ENCODE data around the gene FGF14.

Gene FGF14

DNA sequence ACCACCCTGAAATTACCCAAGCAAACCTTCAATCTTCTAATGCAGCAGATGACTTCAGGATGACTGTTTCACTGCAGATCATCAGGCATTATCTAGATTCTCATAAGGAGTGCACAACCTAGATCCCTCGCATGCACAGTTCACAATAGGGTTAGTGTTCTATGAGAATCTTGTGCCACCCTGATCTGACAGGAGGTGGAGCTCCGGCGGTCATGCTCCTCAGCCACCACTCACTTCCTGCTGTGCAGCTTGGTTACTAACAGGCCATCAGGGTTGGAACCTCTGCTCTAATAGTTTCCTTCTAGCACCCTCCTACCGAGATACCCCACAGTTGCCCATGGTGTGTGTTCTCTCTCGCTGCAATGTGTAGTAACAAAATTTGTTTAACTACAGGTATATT, 442.8 kb downstream of the FGF14 start:
- no peak for DNase-seq (ENCODE audit: low read depth, low spot score)
- H3K27ac ChIP-seq: no peak overlapping the region

DNA sequence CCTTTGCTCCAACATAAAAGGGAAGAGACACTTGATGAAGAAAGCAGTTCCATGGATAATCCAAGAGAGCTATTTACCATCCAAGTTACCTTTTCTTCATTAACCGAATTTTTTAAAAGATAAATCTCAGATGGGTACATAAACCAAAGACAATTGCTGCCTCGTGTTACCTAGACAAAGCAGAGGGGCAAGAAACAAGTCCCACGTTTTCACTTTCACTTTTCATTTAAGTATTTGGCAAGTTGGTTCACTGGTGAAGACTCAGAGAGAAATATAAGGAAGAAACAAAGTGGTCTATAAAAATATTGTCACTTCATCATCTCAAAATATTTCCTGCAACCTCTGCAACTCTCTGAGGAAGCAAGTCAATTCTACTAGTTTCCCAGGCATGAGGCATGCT, 446.1 kb downstream of the FGF14 start:
- no peak for DNase-seq (ENCODE audit: low read depth, low spot score)
- no peak overlapping the region for H3K27ac ChIP-seq

DNA sequence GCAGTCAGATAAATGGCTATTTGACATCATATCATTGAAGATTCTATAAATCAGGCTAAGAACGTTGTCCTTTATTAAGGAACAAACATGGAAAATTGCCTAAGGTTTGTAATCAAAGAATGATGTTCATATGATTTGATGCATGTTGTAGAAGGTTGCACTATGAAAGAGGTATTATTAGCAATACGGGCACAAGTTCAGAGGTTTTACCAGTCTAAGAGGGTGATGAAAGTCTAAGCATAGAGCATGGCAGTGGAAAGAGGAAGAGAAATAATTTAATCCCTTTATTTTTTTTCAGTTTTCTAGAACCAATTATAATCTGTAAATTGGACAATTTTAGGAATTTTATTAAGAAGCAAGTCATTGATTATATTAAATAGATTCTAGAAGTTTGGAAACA, 450.7 kb downstream of the FGF14 start:
- no peak for DNase-seq (ENCODE audit: low read depth, low spot score)

DNA sequence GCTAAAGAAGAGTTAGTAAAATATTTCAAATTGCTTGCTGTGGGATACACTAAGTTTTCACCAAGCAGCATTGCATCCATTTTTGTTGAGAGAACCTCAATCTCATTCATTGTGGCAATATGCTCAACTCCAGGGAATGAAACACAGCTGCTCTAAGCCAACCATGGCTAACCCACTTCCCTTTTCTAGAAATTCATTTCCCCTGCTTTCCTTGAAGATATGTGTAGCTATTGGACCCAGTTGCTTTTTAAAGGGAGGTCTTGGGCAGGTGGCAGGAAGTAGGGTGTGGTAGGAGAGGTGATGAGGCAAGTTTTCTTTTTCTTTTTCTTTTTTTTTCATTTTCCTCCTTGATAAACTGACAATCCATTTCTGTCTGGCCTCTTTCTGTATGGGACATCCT, 452.2 kb downstream of the FGF14 start:
- no peak for DNase-seq (ENCODE audit: low read depth, low spot score)
- no peak overlapping the region for H3K27ac ChIP-seq

More for the DNA sequence above, 450.7 kb downstream of the FGF14 start:
- H3K27ac ChIP-seq: no peak overlapping the region

DNA sequence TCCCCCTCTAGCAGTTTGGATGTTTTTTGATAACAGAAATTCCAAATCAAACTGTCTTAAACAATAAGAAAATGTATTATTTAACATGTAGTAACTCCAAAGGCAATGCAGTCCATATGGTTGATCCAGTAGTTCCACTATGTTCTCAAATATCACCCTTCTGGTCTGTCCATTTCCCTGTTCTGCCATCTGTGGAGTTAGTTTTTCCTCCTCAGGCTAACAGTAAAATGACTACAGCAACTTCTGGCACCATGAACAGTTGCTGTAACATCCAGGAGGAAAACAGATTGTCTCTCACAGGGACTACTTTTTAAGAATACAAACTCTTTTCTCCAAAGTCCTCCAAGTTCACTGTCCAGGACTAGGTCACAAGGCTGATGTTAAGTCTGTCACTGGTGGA, 455.4 kb downstream of the FGF14 start:
- DNase-seq (ENCODE audit: low read depth, low spot score): no peak
- no peak overlapping the region for H3K27ac ChIP-seq

DNA sequence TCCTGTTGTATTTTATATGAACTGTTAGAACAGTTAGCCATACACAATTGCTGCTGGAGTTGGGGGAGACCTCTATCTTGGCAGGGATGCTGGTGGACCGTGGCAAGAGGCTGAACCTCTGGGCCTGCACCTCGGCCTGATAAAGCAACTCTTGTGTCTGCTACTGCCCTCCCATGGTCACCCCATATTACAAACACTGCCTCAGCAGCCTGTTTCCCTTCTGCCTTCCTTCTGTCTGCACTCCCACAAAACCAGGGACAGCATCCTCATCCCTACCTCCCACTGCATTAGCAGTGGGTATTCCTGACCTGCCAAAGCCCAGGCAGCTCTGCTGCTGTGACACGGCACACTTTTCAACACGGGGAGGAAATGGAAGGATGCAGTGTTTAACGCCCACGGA, 456.4 kb downstream of the FGF14 start:
- DNase-seq (ENCODE audit: low read depth, low spot score): no peak

DNA sequence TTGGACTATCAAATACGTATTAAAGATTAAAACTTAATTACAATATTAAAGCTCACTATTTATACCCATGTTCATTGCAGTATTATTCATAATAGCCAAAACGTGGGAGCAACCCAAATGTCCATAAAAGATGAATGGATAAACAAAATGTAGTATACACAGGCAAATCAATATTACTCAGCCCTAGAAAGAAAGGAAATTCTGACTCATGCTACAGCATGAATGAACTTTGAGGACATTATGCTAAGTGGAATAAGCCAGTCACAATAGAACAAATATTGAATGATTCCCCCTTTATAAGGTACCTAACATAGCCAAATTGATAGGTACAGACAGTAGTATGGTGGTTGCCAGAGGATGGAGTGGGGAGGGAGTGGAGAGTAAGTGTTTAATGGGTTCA, 457.3 kb downstream of the FGF14 start:
- no peak overlapping the region for H3K27ac ChIP-seq
- DNase-seq (ENCODE audit: low read depth, low spot score): no peak

More for the DNA sequence above, 456.4 kb downstream of the FGF14 start:
- no peak overlapping the region for H3K27ac ChIP-seq

DNA sequence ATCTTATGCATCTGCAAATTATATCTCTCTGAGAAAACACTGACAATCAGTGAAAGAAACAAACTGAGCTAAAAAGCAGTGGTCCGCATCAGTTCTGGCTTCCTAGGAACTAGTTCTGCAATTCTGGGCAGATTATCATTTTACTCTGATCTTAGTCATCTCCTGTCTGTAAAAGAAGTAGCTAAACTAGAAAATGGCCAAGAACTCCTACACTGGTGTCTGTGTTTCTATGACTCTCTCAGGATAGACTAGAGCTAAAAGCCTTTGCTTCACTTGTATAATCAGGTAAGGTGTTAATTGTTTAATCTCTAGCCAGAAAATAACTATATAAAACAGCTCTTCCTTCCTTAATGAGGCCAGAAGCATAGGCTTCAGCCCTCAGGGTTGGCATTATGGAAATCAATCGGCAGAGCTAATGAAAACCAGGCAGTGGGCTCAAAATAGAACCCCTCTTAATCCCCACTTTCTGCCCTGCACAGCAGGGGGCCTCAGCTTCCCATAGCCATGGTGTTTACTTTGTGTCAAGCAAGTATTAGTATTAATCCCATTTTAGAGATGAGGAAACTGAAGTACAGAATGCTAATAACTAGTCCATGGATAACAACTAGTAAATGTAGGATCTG, 459.2 kb downstream of the FGF14 start:
- no peak for DNase-seq (ENCODE audit: low read depth, low spot score)
- H3K27ac ChIP-seq: no peak overlapping the region

DNA sequence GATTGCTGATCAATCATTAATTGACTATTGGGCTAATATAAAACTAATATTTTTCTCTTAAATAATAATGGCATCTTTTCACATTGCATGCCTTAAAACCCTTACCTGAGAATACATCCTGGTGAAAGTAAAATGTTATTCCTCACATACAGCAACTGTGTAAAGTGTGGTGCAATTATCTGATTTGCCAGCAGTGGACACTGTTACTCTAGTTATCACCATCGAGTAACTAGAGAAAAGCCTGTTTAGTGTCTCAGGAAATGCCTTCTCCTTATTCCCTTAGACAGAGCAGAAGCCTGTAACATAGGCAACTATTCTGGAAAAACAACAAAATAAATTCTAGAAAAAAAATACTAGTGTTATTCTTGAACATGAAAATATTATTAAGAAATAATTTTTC, 459.8 kb downstream of the FGF14 start:
- no peak overlapping the region for H3K27ac ChIP-seq
- no peak for DNase-seq (ENCODE audit: low read depth, low spot score)

DNA sequence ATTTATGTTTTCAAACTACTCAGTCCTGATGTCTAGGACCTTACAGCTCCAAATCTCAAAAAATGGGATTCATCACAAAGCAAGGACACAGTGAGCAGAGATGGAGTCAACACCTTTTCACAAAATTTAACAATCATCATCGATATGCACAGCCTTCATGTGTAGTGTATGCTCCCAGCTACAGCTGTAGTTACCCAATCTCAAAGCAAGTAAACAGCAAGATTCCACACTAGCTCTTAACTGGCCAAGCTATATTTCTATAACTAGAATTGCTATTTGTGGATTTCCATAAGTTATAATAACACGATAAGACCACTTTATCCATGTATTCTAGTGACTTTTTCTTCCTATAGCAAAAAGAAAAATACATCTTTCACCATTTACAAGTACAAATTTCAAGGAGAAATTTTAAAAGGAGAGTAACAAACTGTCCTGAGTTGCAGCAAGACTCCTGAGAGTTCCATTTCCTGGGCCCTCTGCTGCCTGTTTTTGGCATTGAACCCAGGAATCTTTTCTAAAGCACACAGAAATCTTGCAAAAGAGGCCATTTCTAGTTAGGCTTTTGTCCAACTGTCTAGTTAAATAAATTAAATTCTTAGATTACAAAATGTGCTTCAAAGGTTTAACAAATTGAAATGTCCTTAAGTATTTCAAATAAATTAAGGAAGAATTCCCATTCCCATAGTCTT, 460.6 kb downstream of the FGF14 start:
- no peak for DNase-seq (ENCODE audit: low read depth, low spot score)
- H3K27ac ChIP-seq: no peak overlapping the region

DNA sequence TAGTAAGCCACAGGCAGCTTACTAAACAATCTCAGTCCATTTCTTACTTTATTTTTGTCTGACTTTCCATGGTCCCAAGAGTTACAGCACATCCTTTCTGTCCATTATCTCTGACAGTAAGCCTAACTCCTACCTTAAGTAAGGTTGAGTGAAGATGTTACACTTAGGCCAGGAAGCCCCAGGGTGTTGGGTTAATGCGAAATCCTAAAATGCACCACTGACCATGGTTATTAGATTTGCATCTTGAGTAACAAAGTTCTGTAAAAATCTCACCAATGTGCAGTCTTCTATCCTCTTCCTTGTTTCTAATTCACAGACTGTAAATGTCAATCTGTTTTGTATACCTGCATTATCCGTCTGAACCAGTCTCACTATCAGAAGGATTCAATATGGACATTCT, 462.5 kb downstream of the FGF14 start:
- DNase-seq (ENCODE audit: low read depth, low spot score): no peak
- H3K27ac ChIP-seq: no peak overlapping the region

DNA sequence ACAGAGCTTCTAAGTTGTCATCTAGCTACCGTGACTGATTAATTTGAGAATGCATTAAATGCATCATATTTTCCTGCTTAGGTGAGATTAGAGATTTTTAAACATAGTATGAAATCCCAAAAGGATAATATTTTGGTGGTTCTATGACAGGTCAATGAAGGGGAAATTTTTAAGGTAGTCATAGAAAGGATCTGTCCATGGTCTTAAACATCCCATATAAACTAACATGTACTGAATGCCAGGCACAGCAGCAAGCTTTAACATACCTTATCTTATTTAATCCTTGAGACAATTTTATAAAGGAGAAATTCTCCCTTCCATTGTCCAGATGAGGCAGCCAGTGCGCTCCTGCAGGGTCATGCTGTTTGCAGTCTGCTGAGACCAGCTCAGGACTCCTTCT, 466.0 kb downstream of the FGF14 start:
- no peak overlapping the region for H3K27ac ChIP-seq
- no peak for DNase-seq (ENCODE audit: low read depth, low spot score)

DNA sequence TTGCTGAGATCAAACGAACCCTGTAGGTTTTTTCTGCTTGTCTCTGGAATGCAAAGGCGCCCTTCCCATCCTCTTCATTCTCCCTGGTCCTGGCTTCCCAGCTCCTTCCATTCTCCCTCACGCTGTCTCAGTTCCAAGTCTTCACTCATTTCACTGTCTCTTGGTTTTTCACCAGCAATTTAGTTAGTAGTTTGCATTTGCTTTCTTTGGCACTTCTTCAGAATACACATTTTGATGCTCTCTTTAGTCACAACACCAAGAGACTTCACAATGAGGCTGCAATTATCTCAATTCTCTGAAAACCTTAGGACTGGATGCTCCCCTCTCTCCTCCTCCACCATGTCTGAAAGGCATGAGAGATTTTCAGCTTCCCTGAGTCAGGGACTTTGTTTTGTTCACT, 470.7 kb downstream of the FGF14 start:
- DNase-seq (ENCODE audit: low read depth, low spot score): no peak

DNA sequence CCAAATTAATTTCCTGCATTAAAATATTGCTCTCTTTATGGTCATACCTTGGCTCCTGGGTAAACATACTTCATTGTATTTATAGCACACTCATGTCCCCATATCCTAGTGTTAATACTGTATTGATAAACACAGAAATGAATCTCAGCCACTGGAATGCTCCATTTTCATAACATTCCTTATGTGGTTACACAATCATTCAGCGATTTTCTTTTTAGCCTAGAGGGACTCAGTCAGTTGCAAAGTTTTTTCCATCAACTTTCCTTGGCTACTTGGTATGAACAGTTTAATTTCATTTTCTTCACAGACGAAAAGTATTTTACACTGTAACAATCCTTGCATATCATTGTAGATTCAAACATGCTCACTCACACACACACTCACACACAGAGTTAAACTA, 471.5 kb downstream of the FGF14 start:
- no peak for DNase-seq (ENCODE audit: low read depth, low spot score)
- H3K27ac ChIP-seq: no peak overlapping the region

More for the DNA sequence above, 470.7 kb downstream of the FGF14 start:
- no peak overlapping the region for H3K27ac ChIP-seq

DNA sequence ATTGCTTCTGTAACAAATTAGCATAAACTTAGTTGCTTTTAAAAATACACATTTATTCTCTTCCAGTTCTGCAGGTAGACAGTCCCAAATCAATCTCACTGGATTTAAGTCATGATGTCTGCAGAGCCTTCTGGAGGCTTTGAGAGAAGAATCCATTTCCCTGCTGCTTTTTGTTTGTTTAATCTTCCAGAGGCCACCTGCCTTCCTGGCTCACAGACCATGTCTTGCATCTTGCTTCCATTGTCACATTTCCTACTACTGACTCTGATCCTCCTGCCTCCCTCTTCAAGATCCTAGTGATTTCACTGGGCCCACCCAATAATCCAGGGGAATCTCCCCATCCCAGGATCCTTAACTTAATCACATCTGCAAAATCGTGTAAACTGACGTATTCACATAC, 476.1 kb downstream of the FGF14 start:
- no peak overlapping the region for H3K27ac ChIP-seq
- DNase-seq (ENCODE audit: low read depth, low spot score): no peak

DNA sequence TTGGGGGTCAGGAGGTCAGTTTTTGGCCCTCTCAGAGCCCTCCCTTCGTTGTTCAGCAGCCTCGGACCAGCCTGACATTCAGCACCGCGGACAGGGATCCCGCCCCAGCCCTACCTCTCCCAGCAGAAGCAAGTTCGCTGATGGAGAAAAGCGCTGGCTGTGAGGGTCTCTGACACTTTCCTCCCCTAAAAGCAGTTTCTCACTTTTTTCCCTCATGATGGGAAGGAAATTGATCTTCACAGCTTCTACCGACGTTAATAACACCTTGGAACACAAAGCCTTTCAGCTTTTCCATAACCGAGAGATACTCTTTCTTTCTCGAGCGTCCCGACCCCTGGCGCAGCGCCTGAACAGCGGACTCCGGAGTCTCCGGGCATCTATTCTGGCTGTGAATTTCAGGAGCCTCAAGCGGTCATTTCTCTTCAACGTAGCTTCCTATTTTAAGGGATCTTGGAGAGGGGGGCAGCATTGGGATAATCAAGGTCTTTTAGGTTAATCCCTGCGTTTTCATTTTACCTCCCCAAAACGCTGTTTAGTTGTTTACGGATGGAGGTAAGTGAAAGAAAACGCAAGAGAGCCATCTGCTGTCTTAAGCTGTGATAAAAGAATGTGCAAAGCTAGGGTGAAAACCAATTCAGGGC, 482.2 kb downstream of the FGF14 start:
- H3K27ac ChIP-seq: no peak overlapping the region

DNA sequence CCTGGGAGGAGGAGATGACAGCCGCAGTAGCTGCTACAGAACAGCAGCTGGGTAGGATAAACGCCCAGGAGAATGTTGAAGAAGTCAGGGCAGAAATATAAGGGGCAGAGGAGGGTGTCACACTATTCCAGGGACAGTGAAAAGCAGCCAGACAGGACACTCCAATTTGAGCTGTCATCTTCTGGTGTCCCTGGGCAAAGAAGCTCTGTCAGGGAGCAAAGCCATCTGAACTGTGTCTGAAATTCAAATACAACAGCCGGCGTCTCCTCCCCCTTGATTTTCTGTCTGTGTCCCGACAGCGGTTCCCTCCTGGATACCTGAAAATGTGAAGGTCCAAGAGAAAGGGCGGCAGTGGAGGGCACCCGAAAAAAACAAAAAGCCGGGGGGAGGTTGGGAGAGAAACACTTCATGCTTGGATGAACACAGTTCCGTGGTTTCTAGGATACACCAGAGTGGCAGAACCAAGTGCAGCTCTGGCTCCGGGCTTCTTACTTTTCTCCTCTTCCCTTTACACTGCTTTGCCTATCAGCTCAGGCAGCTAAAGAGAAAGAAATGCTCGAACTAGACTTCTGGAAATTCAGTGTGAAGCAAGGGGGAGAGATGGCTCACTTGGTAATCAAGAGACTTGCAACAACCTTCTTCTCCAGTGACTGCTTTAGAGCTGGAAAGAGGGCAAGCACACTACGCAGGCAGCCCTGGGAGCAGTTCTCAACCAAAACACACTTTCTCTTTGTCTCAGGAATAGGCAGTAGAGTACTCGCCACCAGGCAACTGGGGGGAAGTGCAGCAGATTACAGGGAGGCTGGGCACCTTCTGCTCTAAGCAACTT, 483.8 kb downstream of the FGF14 start:
- no peak for DNase-seq (ENCODE audit: low read depth, low spot score)
- no peak overlapping the region for H3K27ac ChIP-seq

More for the DNA sequence above, 482.2 kb downstream of the FGF14 start:
- DNase-seq (ENCODE audit: low read depth, low spot score): no peak

DNA sequence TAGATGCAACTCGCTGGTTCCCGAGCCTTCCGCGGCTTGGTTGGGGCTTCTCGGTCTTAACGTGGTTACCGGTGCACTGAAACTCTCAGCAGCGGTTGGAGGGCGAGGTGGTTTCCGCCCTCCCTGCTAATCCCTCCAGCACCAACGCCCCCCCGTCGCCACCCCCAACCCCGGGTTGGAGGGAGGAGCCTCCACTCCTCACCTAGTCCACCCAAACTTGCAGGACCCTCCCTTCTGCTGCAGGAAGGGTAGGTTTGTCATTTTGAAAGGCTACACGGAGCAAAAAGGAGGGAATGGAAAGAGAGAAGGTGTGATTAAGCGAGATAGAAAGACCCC, 484.4 kb downstream of the FGF14 start:
- H3K27ac ChIP-seq: no peak overlapping the region
- DNase-seq (ENCODE audit: low read depth, low spot score): no peak

DNA sequence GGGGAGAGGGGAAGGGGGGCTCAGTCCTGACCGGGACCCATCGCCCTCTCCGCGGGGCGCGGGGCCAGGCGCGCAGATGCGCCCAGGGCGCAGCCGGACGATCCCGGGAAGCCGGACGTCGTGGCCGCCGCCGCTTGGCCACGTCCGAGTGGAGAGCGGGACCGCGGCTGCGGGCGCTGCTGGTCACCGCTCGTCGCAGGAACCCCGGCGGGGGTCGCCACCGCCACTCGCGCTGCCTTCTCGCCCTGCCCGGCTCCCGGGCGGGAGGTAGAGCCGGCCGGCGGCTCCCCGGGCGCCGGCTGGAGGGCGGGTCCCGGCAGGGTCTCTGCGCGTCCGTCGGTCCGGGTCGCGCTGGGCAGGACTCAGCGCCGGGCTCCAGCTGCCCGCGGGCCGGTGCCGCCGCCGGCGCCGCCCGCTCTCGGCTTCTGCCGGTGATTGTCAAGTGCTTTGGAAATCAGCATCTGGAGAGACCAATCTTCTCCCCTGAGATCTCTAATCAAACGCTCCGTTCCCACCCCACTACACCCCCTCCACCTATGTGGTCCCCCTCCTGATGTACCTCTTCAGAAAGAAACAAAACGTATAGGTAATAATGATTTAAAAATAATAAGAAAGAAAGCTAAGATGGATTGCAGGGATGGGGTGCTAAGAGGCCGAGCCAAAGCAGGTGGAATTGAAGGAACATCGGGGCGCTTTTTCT, 484.9 kb downstream of the FGF14 start:
- DNase-seq (ENCODE audit: low read depth, low spot score): no peak
- H3K27ac ChIP-seq: no peak overlapping the region

DNA sequence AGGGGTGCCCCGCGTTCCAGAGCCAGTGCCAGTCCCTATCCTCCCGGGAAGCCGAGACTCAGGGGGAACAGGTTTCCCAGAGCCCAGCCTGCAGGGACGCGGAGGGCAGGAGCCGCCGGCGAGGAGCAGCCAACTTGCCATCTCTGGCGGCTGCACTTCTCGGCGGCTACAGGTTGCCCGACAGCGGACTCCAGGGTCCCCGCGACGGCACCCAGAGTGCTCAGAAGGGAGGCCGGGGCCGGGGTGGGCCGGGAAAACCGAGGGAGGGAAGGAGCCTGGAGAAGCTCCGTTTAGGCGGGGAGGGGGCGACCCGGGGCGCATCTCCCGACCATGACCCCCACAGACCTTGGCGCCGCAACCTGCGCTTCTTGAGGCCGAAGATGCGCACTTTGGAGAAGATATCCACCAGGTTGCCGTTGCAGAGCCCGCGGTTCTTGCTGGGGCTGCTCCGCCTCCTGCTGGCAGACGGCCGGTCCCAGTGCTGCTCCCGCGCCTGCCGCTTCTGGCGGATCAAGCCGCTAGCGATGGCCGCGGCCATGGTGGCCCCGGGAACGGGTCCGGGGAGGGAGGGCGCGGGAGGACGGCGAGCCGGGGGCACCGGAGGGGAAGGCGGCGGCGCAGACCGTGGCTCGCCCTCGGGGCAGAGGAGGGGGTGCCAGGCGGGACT, 485.6 kb downstream of the FGF14 start:
- no peak overlapping the region for H3K27ac ChIP-seq
- no peak for DNase-seq (ENCODE audit: low read depth, low spot score)
